Activated naive CD4-positive, alpha-beta T cell treated with anti-CD3 and anti-CD28 coated beads for 36 hours (primary cell): ENCODE data around the gene PIK3R2. TPM values are rescaled to one million over a fixed set of nuclear protein-coding genes. Genes with fewer than 3 reads are reported as not detected.

ENCODE experiments used
- CTCF ChIA-PET: fragments of 350-600 bp; sonication (Branson Sonifier 250); formaldehyde crosslinking; loops from one replicate; lab custom pipeline; 2021; ENCODE audit warnings: antibody characterized with exemption; lab: Charles Lee
- DNase-seq: peaks from one replicate; pipeline ENCODE4 v3.0.0-alpha.2; 2020
- H3K27ac Mint-ChIP-seq: one replicate; pipeline ENCODE4 v1.8.0; 2021; ENCODE audit warnings: mild to moderate bottlenecking, mixed read lengths
- H3K27me3 Mint-ChIP-seq: one replicate; pipeline ENCODE4 v1.8.0; 2021; ENCODE audit warnings: low read depth, mixed read lengths
- H3K36me3 Mint-ChIP-seq: one replicate; pipeline ENCODE4 v1.8.0; 2021; ENCODE audit warnings: low read depth, mixed read lengths
- H3K4me1 Mint-ChIP-seq: one replicate; pipeline ENCODE4 v1.8.0; 2021; ENCODE audit warnings: low read depth, mixed read lengths
- H3K4me3 Mint-ChIP-seq: one replicate; pipeline ENCODE4 v1.8.0; 2021; ENCODE audit warnings: mild to moderate bottlenecking, moderate library complexity, mixed read lengths
- H3K9me3 Mint-ChIP-seq: one replicate; pipeline ENCODE4 v1.8.0; 2021; ENCODE audit warnings: mixed read lengths
- intact Hi-C: fragments of 100-400 bp; cut with micrococcal nuclease; formaldehyde crosslinking; loops from one replicate; pipeline ENCODE4 v1.15.1; 2023
- total RNA-seq, 2 experiments: library from RNA; stranded (reverse); gene quantifications; one replicate each; pipeline ENCODE4 v1.2.3, GENCODE V29; 2021

PIK3R2 gene
- total RNA-seq, 2 experiments from 2014 or later, result 16.1 to 16.3 TPM

- no peaks in the 10 kb centered on the region for H3K27me3 Mint-ChIP-seq
Measured at GRCh38 chr19:18168673-18169381, 15.9 kb downstream of the PIK3R2 start.

GRCh38 chr19:18170714-18171255 lies 17.8 kb downstream of the PIK3R2 start:
- Mint-ChIP-seq H3K36me3 (peaks cover 22% of the 10 kb centered on the region), H3K9me3 (no peaks in the 10 kb centered on the region), H3K4me3 (no peak overlapping the region), H3K27ac (peak overlapping the region; percentile 35), H3K4me1 (peaks cover 6% of the 10 kb centered on the region), H3K27me3 (no peaks in the 10 kb centered on the region)
- CTCF ChIA-PET, result interaction anchor here (0.6 to 1.4 kb wide), 5 partner anchors 9 to 358 kb away, joined by 3 to 5 read pairs (median 3); no protein-coding TSS in a partner anchor
- intact Hi-C loops, result no loop called here
- DNase-seq, result no peak

More at GRCh38 chr19:18168673-18169381, 15.9 kb downstream of the PIK3R2 start:
- H3K4me3 Mint-ChIP-seq, result no peak overlapping the region
- CTCF ChIA-PET, result interaction anchor here (0.5 to 5.2 kb wide), 5 partner anchors 14 to 111 kb away, joined by 3 to 35 read pairs (median 3); no protein-coding TSS in a partner anchor
- H3K4me1 Mint-ChIP-seq, result peaks cover under 1% of the 10 kb centered on the region
- intact Hi-C loops, result loop anchor here (1.0 kb wide), 2 partner anchors 56 to 106 kb away; no protein-coding TSS in a partner anchor
- no peak for DNase-seq
- H3K27ac Mint-ChIP-seq, result no peak overlapping the region
- H3K36me3 Mint-ChIP-seq, result peaks cover 25% of the 10 kb centered on the region
- no peaks in the 10 kb centered on the region for H3K9me3 Mint-ChIP-seq

GRCh38 chr19:18171605-18172327 lies 18.8 kb downstream of the PIK3R2 start:
- peaks cover 6% of the 10 kb centered on the region for H3K4me1 Mint-ChIP-seq
- CTCF ChIA-PET, result interaction anchor here (0.9 to 1.3 kb wide), 3 partner anchors 21 to 77 kb away, joined by 3 to 4 read pairs (median 3); partner anchors contain the start of gene MPV17L2
- intact Hi-C loops, result no loop called here
- no peaks in the 10 kb centered on the region for H3K9me3 Mint-ChIP-seq
- no peak overlapping the region for H3K4me3 Mint-ChIP-seq
- peaks cover 15% of the 10 kb centered on the region for H3K36me3 Mint-ChIP-seq
- DNase-seq, result no peak
- no peaks in the 10 kb centered on the region for H3K27me3 Mint-ChIP-seq
- H3K27ac Mint-ChIP-seq, result no peak overlapping the region

- Mint-ChIP-seq H3K27ac (no peak overlapping the region), H3K4me1 (peaks cover 6% of the 10 kb centered on the region), H3K4me3 (peak overlapping the region; percentile 81), H3K36me3 (peaks cover 12% of the 10 kb centered on the region), H3K27me3 (no peaks in the 10 kb centered on the region), H3K9me3 (no peaks in the 10 kb centered on the region)
- no peak for DNase-seq
- intact Hi-C loops, result no loop called here
- CTCF ChIA-PET, result interaction anchor here (0.7 to 1.3 kb wide), 3 partner anchors 20 to 59 kb away, joined by 3 to 4 read pairs (median 4); partner anchors contain the start of gene MPV17L2
Measured at GRCh38 chr19:18172331-18173053, 19.5 kb downstream of the PIK3R2 start.

- intact Hi-C loops, result no loop called here
- Mint-ChIP-seq H3K36me3 (peaks cover 10% of the 10 kb centered on the region), H3K4me3 (peak overlapping the region; percentile 81), H3K27ac (no peak overlapping the region), H3K9me3 (no peaks in the 10 kb centered on the region), H3K27me3 (no peaks in the 10 kb centered on the region), H3K4me1 (peaks cover 6% of the 10 kb centered on the region)
- CTCF ChIA-PET, result interaction anchor here (0.7 to 1.3 kb wide), 2 partner anchors 31 to 60 kb away, joined by 4 read pairs; no protein-coding TSS in a partner anchor
- no peak for DNase-seq
Measured at GRCh38 chr19:18173054-18173571, 20.1 kb downstream of the PIK3R2 start.

GRCh38 chr19:18173572-18174288 lies 20.8 kb downstream of the PIK3R2 start, which contains the start of gene IFI30:
IFI30 (plus strand) TSS chr19:18173813; CDS start chr19:18173842, 29 bp downstream.
- peaks cover 8% of the 10 kb centered on the region for H3K36me3 Mint-ChIP-seq
- H3K27me3 Mint-ChIP-seq, result no peaks in the 10 kb centered on the region
- H3K9me3 Mint-ChIP-seq, result no peaks in the 10 kb centered on the region
- H3K4me1 Mint-ChIP-seq, result peaks cover 6% of the 10 kb centered on the region
- peak within 1 kb of the TSS; percentile 81 for H3K4me3 Mint-ChIP-seq
- H3K27ac Mint-ChIP-seq, result no peak within 1 kb of the TSS
- CTCF ChIA-PET, result interaction anchor here (0.6 to 1.6 kb wide), 5 partner anchors 12 to 155 kb away, joined by 3 to 4 read pairs (median 3); no protein-coding TSS in a partner anchor
- intact Hi-C loops, result loop anchor here (1.0 kb wide), 1 partner anchor 19 kb away; no protein-coding TSS in a partner anchor
- DNase-seq, result peak; percentile 68

- no peaks in the 10 kb centered on the region for H3K27me3 Mint-ChIP-seq
- H3K4me3 Mint-ChIP-seq, result peak overlapping the region; percentile 10
- CTCF ChIA-PET, result interaction anchor here (1.0 to 1.6 kb wide), 4 partner anchors 17 to 77 kb away, joined by 3 to 4 read pairs (median 4); no protein-coding TSS in a partner anchor
- intact Hi-C loops, result loop anchor here (1.0 kb wide), 1 partner anchor 17 kb away; no protein-coding TSS in a partner anchor
- no peak overlapping the region for H3K27ac Mint-ChIP-seq
- DNase-seq, result no peak
- peaks cover 5% of the 10 kb centered on the region for H3K36me3 Mint-ChIP-seq
- peaks cover 6% of the 10 kb centered on the region for H3K4me1 Mint-ChIP-seq
- H3K9me3 Mint-ChIP-seq, result no peaks in the 10 kb centered on the region
Measured at GRCh38 chr19:18174983-18175382, 22.0 kb downstream of the PIK3R2 start.

- Mint-ChIP-seq H3K27me3 (no peaks in the 10 kb centered on the region), H3K4me1 (peaks cover 6% of the 10 kb centered on the region), H3K27ac (no peak overlapping the region), H3K4me3 (no peak overlapping the region), H3K36me3 (peaks cover 2% of the 10 kb centered on the region), H3K9me3 (no peaks in the 10 kb centered on the region)
- intact Hi-C loops, result no loop called here
- CTCF ChIA-PET, result interaction anchor here (1.8 kb wide), 1 partner anchor 75 kb away, joined by 5 read pairs; no protein-coding TSS in a partner anchor
- no peak for DNase-seq
Measured at GRCh38 chr19:18176367-18177310, 23.7 kb downstream of the PIK3R2 start.

GRCh38 chr19:18179957-18180356 lies 27.0 kb downstream of the PIK3R2 start:
- no peaks in the 10 kb centered on the region for H3K36me3 Mint-ChIP-seq
- no peak overlapping the region for H3K27ac Mint-ChIP-seq
- H3K27me3 Mint-ChIP-seq, result no peaks in the 10 kb centered on the region
- no peaks in the 10 kb centered on the region for H3K4me1 Mint-ChIP-seq
- CTCF ChIA-PET, result interaction anchor here (0.7 to 1.0 kb wide), 2 partner anchors 12 to 246 kb away, joined by 3 to 4 read pairs; no protein-coding TSS in a partner anchor
- DNase-seq, result no peak
- intact Hi-C loops, result no loop called here
- H3K4me3 Mint-ChIP-seq, result no peak overlapping the region
- no peaks in the 10 kb centered on the region for H3K9me3 Mint-ChIP-seq

GRCh38 chr19:18183529-18183928 lies 30.6 kb downstream of the PIK3R2 start:
- CTCF ChIA-PET, result interaction anchor here (0.7 to 1.5 kb wide), 6 partner anchors 30 to 221 kb away, joined by 3 to 5 read pairs (median 3); no protein-coding TSS in a partner anchor
- Mint-ChIP-seq H3K27me3 (no peaks in the 10 kb centered on the region), H3K9me3 (no peaks in the 10 kb centered on the region), H3K4me3 (no peak overlapping the region), H3K4me1 (no peaks in the 10 kb centered on the region), H3K27ac (no peak overlapping the region), H3K36me3 (no peaks in the 10 kb centered on the region)
- intact Hi-C loops, result no loop called here
- no peak for DNase-seq
